Fibroblast of upper back skin (primary cell): ENCODE measurements around the gene EIF3B.
"Not testable (repeated sequence)": the region's sequence is repeated elsewhere in the genome, so short reads cannot be mapped to it uniquely, and the experiment has no call there.

Source experiments
- DNase-seq: peaks from one replicate; pipeline ENCODE4 v3.0.0-alpha.2; 2013

The EIF3B gene

DNA sequence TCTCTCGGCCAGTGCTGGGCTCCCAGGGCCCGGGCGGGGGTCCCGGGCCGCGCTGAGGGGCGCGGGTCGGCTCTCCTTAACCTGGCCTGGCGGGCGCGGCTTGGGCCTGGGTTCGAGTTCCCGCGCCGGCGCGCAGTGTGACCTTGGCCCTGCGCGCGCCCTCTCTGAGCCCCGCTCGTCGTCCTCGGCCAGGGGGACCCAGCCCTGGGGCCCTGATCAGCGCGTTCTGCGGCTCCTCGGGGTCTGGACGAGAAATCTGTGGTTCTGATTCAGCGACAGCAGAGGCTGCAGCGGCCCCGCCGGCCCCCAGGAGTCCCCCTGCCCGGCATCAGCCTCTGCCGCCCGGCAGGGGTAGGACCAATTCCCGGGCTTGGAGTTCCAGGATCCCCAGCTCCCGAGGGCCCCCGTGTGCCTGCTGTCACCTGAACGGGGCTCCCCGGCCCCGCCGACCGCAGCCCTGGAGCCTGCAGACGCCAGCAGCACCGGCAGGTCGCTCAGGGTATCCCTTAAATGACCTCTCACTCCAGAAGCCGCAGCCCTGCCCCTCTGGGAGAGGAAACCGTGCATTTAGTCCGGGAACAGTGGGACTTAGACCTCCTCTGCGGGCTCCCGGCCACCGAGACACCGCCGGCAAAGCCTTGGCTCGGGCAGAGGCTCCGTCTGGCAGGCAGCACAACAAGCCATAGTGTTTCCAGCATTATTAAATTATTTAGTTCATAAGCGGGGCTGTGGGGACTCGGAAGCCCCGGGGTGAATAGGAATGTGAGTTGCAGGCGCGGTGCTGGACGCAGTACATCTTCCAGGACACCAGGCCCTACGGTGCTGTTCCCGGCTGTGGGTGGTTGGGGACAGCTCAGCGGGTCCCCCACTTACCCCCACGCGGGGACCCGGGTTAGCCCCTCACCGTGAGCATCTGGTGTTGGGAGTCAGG, 49.4 kb downstream of the EIF3B start:
- peak; percentile 26 for DNase-seq

DNA sequence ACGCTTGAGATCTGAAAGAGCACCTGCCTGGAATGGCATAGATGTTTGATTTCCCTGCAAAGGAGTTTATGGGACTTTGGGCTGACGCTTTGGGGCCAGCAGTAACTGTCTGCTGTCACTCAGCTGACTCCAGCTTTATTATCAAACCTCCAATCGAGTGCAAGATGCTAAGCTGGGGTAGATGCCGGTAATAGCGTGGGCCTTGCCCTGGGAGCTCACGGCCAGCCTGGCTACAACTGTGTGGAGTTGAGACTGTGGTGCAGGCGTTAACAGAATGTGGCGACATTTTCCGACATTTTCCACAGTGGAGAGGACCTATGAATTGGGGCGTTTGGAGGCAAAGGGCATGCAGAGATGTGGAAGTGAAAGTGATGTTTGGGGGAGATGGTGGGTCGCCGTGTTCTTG, 50.1 kb downstream of the EIF3B start:
- DNase-seq = no peak

- DNase-seq = no peak
These were observed 50.6 kb downstream of the EIF3B start for GRCh38 chr7:2405201-2405600.

- DNase-seq = no peak
These were observed 51.1 kb downstream of the EIF3B start for GRCh38 chr7:2405601-2406345.

- no peak for DNase-seq
These were observed 55.3 kb downstream of the EIF3B start for GRCh38 chr7:2409745-2410414.

DNA sequence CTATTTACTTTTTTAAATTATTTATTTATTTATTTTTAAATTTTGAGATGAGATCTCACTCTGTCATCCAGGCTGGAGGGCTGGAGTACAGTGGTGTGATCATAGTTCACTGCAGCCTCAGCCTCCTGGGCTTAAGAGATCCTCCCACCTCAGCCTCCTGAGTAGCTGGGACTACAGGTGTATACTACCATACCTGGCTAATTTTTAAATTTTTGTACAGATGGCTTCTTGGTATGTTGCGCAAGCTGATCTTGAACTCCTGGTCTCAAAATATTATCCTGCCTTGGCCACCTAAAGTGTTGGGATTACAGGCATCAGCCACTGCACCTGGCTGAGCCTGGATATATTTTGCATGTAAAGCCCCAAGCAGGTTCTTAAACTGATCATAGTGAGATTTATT, 56.4 kb downstream of the EIF3B start:
- DNase-seq = no peak

- no peak for DNase-seq
These were observed 57.4 kb downstream of the EIF3B start for GRCh38 chr7:2411815-2412586.

- no peak for DNase-seq
These were observed 58.1 kb downstream of the EIF3B start for GRCh38 chr7:2412587-2413201.

- DNase-seq = no peak
These were observed 61.4 kb downstream of the EIF3B start for GRCh38 chr7:2416063-2416462.

DNA sequence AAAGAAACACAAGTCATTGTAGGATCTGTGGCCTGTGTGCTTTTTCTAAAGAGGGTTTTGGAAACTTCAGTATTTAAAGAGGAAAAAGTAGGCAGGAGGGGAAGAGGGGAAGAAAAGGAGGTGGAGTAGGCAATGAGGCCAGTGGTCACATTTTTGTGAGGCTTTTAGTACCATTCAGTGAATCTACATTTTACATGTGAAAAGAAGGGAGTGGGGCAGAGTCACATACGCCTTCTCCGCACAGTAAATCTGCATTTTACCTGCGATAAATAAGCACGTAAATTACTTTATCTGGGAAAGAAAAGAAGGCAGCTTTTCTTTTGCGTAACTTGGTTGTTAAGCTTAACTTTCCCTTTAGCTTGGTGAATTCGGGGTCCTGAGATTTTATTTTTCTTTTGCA, 62.0 kb downstream of the EIF3B start:
- DNase-seq = no peak

- DNase-seq = not testable (repeated sequence)
These were observed 62.6 kb downstream of the EIF3B start for GRCh38 chr7:2417178-2417577.

DNA sequence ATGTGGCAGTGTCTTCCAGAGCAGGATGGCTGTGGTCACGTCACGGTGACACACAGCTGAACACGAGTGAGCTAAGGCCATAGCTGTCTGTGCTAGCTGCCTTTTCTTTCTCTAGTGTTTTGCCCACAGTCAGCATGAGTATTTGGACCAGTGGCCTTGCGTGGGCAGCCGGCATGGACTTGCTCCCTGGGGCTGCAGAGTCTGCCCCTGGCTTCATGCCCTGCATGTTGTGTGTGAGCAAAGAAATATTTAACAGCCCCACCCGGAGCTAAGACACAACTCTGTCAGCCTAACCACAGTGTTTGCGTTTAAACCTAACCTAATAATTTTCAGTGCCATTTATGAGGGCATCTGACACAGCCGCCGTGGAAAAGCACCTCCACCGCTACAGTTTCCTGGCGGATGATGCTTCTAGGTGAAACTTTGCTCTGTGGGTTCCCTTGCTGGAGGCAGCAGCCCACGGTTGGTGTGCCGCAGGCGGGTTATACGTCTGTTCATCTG, 63.4 kb downstream of the EIF3B start:
- peak; percentile 16 for DNase-seq

GRCh38 chr7:2420216-2420933, 65.7 kb downstream of the EIF3B start:
- DNase-seq = no peak

DNA sequence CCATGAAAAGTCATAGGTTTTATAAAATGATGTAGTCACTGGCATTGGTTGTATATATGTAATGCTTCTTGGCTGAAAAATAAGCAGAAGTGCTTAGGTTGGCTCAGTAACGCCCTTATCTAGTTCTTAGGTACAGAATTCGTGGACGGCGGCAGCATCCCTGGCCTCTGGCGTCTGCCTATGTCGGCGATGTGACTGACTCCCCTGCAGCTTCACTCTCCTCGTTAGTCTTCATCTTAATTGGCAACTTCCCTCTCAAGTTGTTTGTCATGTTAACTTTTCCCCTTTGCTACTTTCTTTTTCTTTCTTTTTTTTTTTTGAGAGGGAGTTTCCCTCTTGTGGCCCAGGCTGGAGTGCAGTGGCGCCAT, 67.3 kb downstream of the EIF3B start:
- no peak for DNase-seq

DNA sequence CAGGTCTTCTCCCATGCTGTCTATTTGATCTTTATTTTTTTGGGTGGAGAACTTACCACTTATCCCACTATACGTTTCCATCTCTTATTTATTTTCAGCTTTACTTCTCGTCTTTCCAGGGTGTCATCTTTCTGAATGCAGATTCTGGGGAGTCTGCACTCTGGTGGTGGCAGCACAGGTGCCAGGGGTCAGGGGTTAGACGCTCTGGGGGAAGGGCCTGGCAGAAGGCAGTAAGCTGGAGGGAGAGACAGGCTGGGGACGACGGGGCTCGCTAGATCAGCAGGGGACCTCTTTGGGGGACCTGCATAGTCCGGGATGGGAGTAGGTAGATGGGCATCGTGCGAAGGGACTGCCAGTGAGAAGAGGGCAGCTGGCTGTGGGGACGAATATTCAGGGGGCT, 71.1 kb downstream of the EIF3B start:
- DNase-seq = no peak
